ENCODE data around the gene KIAA1958.

DNA sequence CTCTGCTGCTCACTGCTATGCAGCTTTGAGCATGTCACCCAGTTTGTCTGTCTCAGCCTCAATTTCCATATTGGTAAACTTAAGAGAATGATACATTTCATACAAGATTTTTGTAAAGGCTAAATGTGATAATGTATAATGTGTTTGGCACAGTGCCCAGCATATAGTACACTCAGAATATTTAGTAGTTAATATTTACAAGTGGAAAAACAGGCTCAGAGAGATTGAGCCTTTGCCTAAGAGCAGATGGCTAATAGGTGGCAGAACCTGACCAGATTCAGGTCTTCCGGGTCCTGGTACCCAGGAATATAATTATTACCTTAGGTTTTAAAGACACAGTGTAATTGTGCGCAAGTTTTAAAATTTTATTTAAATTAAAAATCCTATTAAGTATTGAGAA is 46.8 kb upstream of the KIAA1958 start:
- TF ChIP-seq POLR2A (IDR thresholded peaks at IDR 0.05) = no peak
- TF ChIP-seq, protein P1, sequence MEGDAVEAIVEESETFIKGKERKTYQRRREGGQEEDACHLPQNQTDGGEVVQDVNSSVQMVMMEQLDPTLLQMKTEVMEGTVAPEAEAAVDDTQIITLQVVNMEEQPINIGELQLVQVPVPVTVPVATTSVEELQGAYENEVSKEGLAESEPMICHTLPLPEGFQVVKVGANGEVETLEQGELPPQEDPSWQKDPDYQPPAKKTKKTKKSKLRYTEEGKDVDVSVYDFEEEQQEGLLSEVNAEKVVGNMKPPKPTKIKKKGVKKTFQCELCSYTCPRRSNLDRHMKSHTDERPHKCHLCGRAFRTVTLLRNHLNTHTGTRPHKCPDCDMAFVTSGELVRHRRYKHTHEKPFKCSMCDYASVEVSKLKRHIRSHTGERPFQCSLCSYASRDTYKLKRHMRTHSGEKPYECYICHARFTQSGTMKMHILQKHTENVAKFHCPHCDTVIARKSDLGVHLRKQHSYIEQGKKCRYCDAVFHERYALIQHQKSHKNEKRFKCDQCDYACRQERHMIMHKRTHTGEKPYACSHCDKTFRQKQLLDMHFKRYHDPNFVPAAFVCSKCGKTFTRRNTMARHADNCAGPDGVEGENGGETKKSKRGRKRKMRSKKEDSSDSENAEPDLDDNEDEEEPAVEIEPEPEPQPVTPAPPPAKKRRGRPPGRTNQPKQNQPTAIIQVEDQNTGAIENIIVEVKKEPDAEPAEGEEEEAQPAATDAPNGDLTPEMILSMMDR (IDR thresholded peaks at IDR 0.05) = no peak
